ENCODE measurements around the gene ST8SIA2.

Gene ST8SIA2

DNA sequence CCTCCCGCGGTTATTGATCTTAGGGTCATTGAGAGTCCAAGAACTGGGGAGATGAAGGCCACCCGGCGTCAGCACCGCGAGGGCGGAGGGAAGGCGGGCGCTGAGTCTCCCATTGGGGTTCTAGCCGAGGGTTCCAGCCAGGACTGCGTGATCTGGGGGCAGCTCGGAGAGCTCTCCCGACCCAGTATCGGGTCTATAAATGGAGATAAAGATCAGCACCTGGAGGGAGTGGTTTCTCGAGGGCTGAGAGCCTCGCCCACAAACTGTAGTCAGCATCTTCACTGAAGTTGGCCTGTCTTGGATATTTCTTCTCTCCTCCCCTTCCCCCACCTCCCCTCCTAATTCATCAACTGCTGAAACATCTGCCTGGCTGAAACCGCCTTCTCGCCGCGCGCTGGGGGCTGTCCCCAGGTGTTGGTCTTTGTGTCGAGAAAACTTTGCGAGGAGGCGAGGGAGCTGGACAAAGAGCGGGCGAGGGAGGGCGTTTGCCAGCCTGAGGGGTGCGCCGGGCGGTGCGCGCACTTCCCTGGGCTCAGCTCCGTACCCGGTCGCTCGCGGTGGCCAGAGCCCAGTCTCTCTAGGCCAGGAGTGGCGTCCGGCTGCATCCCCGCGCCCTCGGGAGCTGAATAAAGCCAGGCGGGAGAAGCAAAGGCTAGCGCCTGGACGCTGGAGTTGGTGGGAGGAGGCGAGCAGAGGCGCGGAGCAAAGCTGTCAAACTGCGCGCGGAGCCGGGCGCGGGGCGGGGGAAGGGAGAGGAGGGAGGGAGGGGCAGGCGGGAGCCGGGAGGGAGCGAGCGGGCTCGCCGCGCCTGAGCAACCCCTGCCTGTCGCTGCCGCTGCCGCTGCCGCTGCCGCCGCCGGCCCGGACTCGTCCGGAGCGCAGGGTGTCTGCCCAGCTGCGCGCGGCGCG, at the start of gene ST8SIA2:
Gene ST8SIA2 (plus strand): TSS at position 811 of the 909 bp plus-strand sequence. CDS start 184 bp downstream, outside the sequence.
- DNase-seq (ENCODE audit: low read depth, low spot score) = no peak

- DNase-seq (ENCODE audit: low read depth, low spot score) = no peak
These were observed 49.6 kb upstream of the ST8SIA2 start for GRCh38 chr15:92343924-92344643.

DNA sequence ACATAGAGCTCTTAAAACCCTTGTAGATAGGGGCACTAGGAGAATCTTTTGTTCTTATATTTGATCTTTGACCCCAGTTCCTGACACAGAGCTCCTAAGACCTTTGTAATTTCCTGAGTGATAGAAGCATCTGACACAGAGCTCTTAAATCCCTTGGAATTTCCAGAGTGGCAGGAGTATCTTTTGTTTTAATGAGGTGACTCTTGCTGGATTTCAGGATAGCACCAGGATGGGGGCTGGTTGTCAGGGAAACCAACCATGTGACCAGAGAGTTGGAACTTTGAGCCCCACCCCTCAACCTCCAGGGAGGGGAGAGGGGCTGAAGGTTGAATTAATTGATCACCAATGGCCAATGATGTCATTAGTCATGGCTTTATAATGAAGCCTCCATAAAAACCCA, 47.6 kb upstream of the ST8SIA2 start:
- no peak for DNase-seq (ENCODE audit: low read depth, low spot score)

- DNase-seq (ENCODE audit: low read depth, low spot score) = no peak
These were observed 38.4 kb upstream of the ST8SIA2 start for GRCh38 chr15:92355307-92355706.

DNA sequence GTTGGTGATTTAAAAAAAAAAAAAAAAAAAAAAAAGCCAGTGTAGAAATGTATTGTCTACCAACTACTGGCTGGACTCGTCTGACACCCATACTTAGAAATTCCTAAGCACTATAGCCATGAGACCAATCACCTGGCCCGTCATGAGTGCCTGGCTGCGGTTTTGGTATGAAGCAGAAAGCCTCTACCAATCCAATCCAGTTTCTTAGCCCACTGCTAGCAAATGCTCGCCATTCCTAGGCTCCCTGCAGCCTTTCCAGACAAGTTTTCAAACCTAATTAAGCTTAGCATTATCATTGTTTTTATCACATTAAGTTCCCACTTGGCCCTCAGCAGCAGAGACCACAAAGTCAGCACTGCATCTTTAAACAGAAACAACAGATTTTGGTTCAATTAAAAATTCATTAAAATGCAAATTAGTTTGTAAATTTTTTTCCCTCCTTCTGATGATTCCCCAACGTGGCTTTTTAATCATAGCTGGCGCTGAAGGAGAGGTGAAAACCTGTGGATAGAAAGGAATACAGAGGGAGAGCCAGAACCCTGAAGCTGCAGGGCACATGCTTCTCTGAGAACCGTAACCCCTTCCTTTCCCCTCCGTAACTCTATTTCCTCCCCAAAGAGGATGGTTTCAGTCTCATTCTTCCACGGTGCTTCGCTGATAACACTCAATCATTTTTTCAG, 32.2 kb upstream of the ST8SIA2 start:
- no peak for DNase-seq (ENCODE audit: low read depth, low spot score)

DNA sequence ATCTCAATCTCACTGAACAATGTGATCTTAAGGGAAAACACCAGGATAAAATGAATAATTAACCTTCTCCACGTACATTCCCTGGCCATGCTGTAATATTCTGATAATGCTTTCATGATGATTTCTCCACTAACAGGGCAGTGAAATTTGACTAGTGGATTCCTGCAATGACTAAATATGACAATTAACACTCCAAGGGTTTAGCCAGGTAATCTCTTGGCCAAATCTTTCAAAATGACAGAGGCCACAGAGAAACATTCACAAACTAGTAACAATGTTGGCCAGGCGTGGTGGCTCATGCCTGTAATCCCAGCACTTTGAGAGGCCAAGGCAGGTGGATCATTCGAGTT, 31.7 kb upstream of the ST8SIA2 start:
- DNase-seq (ENCODE audit: low read depth, low spot score) = no peak

DNA sequence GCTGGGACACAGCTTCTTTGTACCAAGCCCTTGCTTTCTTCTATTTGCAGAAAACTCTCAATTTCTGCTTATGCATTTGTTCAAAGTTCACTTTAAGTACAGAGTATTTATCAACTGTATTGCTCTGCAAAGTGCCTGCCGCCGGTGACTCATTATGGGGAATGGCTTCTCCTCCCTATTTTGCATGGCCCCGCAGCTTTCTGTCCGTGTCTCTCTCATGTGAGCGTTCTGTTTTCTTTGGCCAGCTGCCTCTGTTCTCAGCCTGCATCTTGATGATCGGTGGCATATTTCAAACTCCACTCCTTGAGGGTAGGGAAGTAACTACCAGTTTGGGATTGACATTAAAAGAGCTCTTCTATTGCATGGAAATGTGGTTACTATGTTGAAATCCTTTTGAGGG, 28.6 kb upstream of the ST8SIA2 start:
- no peak for DNase-seq (ENCODE audit: low read depth, low spot score)

- no peak for DNase-seq (ENCODE audit: low read depth, low spot score)
These were observed 27.8 kb upstream of the ST8SIA2 start for GRCh38 chr15:92365906-92366305.

GRCh38 chr15:92366381-92366780, 27.3 kb upstream of the ST8SIA2 start:
- no peak for DNase-seq (ENCODE audit: low read depth, low spot score)

DNA sequence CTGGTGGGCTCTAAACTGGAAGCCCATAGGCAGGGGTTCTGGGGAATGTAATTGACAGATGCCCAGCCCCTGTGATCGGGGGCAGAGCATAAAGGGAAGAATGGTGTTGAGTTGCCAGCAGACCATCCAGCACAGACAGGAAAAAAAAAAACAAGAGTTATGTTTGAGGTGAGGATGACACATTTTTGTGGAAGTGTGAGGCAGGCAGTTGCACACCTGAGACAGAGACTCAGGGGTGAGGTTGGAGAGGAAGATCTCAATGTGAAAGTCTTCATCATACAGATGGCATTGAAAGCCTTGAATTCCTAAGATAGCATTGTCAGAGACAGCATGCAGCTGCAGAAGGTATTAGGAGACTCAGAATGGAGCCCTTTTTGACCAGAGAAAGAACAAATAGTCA, 18.6 kb upstream of the ST8SIA2 start:
- DNase-seq (ENCODE audit: low read depth, low spot score) = no peak

DNA sequence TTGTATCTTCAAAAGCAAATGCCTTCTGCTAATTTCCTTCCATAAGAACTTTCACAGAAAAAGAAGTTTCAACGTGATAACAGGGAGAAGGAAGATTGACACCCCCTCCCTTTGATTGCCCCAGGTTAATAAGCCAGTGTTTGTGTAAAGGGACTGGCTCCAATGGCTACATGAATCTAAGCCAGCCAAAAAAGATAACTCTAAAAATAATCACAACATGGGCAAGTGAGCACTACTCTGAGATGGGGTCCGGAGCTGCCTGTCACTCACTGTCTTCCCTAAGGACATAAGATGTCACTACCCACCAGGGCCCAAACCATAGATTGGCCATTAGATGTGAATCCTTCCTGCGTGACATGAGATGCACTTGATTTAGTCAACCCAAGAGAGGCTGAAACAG, 17.6 kb upstream of the ST8SIA2 start:
- no peak for DNase-seq (ENCODE audit: low read depth, low spot score)

DNA sequence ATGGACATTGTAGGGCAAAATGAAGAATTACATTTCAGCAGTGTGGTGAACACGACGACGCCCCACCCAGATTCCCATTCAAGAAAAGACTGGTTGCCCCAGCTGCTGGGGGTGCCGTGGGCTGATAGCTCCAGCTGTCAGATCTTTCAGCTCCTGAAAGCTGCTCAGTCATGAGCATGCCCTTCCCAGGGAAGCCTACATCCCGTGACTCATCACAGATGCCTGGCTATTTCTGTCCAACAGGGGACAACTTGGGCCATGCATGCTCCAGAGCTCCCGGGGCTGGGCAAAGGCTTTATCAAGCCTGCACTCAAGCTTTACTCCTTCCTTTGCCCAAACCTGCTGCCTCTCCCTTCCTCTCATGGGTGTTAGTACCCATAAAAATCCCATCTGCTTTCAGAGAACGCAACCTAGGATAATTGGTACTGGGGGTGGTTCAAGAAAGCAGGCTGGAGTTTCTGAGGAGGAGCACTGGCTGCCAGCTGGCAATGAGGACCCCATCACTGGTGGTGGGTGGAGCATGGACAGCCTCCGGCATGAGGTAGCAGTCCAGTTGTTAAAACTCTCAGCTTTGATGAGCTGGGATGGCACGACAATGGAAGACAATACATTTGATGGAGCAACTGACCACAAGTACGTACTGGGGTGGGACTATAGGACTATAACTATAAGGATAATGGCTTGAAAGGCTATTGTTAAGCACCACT, 16.4 kb upstream of the ST8SIA2 start:
- no peak for DNase-seq (ENCODE audit: low read depth, low spot score)

DNA sequence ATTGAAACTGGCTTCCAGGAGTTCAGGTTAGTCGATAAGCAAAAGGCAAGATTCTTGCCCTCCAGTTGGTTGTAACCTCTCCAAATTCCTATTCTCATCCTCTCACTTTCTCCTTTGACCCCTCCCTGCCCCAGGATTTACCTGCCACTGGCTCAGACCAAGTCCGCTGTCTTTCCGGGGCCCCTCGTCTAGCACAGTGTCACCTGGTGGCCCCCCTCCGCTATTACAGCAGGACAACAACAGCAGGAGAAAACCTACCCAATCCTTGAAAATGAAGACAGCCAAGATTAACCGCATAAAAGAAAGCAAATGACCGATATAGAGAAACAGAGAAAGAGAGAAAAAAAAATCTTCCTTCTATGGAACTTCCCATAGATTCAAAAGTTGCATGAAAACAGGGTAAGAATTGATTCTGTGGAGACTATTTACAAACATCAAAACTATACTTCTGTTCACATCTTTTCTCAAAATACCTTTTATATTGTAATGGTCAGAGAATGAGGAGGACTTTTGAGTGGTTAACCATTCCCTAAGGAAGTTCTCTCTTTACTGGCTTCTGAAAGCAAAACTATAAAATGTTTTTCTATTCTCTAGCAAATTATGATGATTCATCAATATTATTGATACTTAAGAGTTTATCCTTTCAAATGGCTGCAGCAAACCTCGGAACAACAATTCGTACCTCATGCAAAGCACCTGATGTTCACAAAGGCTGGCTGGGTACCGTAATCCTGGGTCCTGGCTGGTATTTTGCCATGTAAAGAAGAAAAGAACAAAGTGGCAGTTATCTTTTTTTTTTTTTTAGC, 10.0 kb upstream of the ST8SIA2 start:
- DNase-seq (ENCODE audit: low read depth, low spot score) = no peak

GRCh38 chr15:92384381-92384780, 9.3 kb upstream of the ST8SIA2 start:
- DNase-seq (ENCODE audit: low read depth, low spot score) = no peak

- no peak for DNase-seq (ENCODE audit: low read depth, low spot score)
These were observed 8.6 kb upstream of the ST8SIA2 start for GRCh38 chr15:92385096-92385495.

DNA sequence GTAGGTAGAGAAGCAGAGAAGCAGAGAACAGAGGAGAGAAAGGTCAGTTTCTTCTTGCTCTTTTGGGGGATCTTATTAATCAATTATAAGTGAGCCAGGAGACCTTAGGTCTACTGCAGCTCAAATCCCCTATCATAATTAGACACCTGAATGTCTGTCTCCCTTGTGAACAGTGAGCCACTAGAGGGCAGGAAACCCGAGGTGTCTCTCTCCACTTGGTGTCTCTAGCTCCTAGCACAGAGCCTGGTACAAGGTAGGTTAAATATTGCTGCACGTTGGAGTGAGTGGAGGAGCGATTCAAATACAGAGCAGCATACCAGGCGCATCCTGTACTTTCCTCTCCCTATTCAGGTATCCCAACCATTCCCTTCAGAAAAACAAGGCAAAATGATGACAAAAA, 2.0 kb upstream of the ST8SIA2 start:
- no peak for DNase-seq (ENCODE audit: low read depth, low spot score)

- no peak for DNase-seq (ENCODE audit: low read depth, low spot score)
These were observed 1.2 kb upstream of the ST8SIA2 start for GRCh38 chr15:92392462-92392861.

GRCh38 chr15:92393980-92394308, 263 bp downstream of the ST8SIA2 start:
- DNase-seq (ENCODE audit: low read depth, low spot score) = no peak

- DNase-seq (ENCODE audit: low read depth, low spot score) = no peak
These were observed 822 bp downstream of the ST8SIA2 start for GRCh38 chr15:92394309-92395097.

- no peak for DNase-seq (ENCODE audit: low read depth, low spot score)
These were observed 1.5 kb downstream of the ST8SIA2 start for GRCh38 chr15:92395098-92395635.

Measured in activated naive CD8-positive, alpha-beta T cell treated with anti-CD3 and anti-CD28 coated beads, Interleukin-2, amount 50 U/mL, for 16 hours (primary cell).